ENCODE measurements around the gene HMGXB4.

Gene HMGXB4

DNA sequence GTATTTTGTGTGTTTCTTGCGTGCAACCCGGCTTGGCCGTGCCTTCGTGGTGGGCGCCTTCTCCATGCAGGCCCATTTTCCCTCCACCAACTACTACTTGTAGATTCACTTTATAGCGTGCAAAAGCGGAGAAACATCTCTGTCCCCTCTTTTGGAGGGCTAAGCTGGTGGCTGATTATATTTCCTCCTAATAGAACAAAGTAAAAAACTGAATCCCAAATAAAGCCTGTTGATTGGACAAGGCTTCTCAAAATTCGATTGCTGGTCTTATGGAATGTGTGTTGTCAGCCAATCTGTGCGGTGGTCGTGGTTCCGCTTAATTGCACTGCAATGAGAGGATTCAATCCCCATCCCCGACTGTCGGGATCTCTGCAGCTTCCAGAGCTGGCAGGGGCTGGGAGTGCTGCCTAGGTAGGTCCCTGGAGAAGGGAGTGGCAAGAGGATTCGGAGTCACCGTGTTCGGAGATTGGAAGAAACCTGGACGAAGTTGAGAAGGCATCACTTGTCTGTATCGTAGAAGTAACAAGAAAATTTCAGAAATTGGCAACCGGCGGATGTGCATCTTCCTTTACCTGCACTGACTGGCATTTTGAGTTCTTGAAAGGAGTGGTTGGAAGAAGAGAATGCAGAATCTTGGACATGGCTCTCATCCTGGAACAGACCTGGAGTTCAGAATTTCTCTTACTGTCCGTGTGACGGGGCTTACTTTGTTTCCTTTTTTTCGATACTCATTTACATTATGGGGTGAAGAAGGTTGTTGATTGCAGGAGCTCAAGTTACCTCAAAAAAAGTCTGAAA, 1.1 kb downstream of the HMGXB4 start:
- FAIRE-seq: no peak

DNA sequence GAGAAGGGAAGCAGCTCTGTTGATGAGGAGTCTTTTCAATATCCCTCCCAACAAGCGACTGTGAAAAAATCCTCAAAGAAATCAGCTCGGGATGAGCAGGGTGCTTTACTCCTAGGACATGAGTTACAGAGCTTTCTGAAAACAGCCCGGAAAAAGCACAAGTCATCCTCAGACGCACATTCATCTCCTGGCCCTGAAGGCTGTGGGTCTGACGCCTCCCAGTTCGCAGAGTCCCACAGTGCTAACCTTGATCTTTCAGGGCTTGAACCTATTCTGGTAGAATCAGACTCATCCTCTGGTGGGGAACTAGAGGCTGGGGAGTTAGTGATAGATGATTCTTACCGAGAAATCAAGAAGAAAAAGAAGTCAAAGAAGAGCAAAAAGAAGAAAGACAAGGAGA, 7.7 kb downstream of the HMGXB4 start:
- FAIRE-seq: no peak

DNA sequence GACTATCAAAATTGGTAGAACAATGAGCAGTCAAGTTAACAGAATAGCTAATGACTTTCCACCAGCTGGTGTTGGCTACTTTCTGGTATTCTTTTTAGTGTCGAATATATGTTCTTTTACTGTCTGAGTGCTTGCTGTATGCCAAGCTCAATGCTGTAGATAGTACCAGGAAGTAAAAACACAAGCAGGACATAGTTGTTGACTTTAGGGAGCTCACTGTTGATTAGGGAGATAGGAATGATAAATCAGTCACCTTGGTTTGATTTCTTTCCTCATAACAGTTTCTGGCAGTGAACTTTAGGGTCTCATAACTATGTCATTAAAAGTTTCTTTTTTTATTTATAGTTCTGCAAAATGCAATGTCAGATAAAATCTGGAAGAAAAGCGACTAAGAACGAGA, 9.0 kb downstream of the HMGXB4 start:
- FAIRE-seq: no peak

DNA sequence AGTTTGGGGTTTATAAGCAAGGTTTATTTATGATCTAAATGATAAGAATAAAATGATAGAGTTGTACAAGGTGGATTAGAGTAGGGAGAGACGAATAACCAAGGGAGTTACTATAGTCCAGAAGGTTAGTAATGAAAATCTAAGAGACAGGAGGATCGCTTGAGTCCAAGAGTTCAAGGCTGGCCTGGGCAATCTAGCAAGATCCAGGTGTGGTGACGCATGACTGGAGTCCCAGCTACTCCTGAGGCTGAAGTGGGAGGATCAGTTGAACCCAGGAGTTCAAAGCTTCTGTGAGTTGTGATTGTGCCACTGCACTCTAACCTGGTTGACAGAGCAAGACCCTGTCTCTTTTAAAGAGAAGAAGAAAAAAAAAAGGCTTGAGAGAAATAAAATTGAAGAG, 12.3 kb downstream of the HMGXB4 start:
- FAIRE-seq: no peak

DNA sequence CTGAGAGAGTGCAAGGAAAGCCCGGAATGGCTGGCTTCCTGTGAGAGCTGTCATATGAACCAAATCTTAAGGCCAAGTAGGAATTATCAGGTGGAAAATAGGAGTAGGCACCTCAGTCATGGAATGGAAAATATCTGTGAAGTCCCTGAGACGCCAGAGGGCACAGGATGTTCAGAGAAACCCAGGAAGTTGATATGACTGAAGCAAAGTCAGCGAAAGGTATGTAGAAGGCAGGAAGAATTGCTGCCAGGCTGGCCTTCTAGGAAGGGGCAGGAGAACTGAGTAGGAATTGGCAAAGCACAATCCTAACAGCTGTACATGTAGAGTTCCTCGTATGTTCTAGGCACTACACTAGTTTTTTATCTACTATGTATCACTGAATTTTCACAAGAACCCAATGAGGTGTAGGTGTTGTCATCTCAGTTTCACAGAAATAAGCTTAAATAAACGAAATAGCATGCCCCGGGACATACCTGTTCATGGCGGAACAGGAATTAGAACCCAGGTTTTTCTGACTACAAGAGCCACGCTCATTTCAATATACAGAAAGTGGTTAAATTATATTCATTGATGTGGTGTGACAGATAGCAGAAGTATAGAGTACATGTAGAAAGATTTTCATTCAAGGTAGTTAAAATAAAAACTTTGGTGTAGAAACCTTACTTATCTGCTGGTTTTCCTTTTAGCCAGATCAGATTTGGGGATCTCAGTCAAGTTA, 17.0 kb downstream of the HMGXB4 start:
- FAIRE-seq: no peak

DNA sequence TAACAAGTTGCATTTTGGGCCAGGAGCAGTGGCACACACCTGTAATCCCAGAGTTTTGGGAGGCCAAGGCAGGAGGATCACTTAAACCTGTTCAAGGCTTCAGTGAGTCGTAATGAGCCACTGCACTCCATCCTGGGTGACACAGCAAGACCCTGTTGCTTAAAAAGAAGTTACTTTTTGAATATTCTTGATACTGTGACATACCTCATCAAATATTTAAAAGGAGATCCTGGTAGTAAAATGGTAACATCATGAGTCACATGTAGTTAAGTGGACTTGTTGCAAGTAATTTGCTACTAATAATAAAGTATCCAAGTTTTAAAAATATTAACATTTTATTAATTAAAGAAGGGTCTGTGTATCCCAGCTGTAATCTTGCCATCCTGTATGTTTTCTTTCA, 18.3 kb downstream of the HMGXB4 start:
- FAIRE-seq: no peak

DNA sequence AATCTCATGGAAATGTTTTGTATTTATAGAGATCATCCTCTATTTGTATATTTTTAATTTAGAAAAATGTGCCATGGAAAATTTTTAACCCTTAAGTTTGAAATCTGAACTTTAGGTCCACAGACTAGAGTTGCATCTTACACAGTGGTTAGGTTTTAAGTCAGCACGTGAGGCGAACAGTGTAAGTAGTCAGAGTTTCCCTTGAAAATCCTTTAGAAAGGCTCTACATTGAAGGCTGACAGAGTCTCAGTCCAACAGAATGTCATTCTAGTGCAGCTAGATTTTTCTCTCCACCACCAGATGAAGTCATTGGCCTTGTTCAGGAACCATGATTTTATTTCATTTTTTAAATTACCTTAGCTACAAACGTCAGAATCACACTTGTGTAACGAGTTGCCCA, 18.7 kb downstream of the HMGXB4 start:
- FAIRE-seq: no peak

DNA sequence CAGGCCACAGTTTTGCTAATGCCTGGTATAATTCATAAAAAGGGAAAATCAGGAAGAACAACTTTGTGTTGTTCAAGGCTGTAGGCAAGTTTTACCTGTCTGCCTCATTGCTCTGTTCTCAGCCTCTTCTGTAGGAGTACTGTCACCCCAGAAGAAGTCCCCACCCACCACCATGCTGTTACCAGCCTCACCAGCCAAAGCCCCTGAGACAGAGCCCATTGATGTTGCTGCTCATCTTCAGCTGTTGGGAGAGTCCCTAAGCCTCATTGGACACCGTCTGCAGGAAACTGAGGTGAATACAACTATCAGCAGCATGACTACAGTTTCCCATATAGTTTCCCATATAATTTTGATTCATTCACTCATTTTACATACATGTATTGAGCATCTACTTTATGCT, 30.8 kb downstream of the HMGXB4 start:
- no peak for FAIRE-seq

DNA sequence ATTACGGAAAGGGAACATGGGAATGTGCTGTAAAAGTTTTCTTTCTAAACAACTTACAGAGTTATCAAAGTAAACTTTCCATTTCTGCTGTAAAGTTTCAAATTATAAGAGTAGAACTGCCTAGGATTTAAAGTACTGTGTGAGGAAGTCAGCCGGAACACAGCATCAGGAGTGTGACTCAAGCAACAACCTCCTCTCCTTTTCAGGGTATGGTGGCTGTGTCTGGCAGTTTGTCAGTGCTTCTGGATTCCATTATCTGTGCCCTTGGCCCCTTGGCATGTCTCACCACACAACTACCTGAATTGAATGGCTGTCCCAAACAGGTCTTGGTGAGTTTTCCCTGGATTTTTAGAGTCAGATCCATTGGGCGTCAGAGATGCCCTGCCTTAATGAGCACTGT, 35.5 kb downstream of the HMGXB4 start:
- no peak for FAIRE-seq

DNA sequence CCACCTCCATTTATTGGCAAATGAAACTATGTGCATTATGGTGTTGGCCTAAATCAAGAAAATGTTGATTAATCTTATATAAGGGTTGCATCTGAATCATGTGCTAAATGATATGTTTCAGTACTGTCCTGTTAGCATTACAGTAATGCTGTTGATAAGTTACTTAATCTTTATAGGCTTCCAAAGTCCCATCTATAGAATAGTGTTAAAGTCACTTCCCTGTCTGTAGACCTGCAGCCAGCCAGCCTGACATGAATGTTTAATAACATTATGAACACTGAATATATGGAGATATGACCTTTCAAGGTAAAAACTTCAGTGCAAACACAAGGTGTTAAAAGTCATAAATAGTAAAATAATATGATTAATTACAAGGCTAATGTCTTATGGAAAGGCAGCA, 38.8 kb downstream of the HMGXB4 start:
- FAIRE-seq: no peak

DNA sequence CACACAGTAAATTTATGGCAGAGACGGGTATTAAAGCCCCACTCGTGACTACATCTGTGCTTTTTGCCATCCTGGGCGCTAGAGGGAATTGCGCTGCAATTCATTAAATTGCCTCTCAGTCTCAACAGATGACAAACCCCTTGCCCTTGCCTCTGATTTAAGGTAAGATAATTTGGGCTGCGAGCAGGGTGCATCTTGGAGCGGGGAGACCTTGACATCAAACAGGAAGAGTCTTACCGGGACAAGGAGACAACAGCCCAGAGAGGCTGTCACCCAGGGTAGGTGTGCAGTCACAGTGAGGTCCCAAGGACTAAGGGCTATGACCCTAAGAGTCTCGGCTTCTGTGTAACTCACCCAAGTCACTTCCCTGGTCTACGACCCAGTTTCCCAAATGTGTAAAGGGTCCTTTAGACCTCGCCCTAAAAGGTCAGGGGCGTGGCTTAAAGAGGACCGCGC, 42.0 kb downstream of the HMGXB4 start:
- no peak for FAIRE-seq

DNA sequence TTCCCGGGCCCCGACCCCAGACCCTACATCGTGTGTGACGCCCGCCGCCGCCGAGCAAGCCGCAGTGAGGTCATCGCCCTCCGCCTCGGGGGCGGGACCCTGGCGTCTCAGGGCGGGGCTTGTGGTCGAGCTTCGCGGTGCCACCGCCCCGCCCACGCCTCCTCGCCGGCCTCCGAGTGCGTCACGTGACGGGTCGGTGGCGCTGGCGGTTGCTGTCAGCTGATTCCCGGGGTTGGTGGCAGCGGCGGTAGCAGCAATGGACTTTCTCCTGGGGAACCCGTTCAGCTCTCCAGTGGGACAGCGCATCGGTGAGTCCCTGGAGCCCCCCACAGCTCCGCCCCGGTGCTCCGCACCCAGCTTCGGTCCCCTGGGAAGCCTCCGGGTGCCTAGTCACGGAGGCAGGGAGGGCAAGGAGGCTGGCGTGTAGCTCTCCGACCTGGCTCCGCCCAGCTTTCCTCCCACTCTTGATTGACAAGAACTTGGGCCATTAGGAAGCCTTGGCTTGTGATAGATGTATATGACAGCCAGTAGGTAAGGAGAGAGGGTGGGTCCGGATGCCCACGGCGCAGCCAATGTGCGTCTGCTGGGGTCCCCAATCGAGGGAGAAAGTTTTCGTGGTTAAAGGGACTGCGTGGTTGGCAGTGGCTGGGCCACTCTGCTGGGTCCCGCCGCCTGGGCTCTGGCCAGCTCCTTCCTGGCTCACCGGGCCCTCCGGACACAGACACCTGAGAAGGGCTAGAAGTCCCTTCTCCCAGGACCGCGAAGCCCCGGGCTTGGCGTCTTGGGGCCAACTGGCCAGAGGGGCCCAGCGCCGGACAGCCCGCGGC, 42.6 kb downstream of the HMGXB4 start, which contains the start of gene TOM1:
TSS of gene TOM1 (plus strand) at position 222 of the 827 bp plus-strand sequence. CDS start at position 257, 35 bp downstream.
- peak; percentile 86 for FAIRE-seq

DNA sequence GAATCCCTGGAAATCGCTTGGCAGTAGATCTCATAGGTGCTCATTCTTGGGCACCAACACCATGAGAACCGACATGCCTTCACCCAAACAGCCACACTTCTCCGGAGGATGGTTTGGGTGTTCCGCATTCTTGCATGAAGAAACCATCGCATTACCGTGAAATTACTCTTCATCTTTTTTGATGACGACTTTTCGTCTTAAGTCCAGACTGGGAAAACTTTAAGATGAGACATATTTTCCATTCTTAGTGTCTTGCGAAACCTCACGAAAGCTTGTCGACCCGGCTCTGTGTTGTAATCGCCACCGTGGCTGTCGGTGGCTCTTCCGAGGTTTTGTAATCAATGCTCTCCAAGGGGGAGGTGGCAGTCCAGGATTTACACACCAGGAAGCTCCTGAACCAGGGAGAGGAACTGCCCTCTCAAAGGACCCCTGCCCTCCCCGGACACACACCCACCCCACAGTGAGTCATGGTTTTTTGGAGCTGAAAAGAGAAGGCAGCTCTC, 44.1 kb downstream of the HMGXB4 start:
- FAIRE-seq: no peak

DNA sequence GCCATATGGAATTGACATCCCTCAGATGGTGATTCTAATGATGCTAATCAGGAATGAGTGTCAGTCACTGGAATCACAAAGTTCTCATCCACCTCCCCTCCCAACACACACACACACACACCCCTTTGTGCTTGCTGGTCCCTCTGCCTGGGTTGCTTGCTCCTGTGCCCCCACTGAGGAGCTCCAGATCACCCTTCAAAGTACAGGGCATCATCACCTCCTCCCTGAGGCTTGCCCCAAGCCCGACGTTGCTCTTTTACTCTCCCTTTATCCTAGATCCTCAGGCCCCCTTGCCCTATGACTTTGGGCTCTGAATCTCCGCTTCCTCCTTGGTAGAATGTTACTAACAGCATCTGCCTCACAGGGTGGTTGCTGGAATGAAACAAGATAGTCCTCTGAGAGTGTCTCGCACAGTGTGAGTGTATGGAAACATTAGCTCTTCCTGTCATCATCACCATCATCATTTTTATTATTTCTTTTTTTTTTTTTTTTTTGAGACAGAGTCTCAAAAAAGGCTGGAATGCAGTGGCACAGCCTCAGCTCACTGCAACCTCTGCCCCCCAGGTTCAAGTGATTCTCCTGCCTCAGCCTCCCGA, 45.8 kb downstream of the HMGXB4 start:
- FAIRE-seq: no peak

DNA sequence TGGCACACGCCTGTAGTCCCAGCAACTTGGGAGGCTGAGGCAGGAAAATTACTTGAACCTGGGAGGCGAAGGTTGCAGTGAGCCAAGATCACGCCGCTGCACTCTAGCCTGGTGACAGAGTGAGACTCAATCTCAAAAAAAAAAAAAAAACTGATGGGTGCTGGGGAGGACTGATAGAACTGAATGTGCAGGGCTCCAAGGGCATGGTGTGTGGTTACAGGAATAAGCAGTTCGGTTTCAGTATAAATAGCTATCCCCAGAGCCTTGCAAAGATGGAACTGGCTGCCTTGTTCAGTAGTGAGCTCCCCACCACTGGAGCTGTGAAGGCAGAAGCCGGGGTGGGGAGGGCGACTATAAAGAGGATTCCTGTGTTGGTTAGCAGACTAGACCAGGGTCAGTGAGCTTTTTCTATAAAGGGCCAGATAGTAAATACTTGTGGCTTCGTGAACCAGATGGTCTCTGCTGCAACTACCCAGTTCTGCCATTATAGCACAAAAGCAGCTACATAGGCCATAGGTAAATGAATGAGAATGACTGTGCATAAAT, 48.3 kb downstream of the HMGXB4 start:
- FAIRE-seq: no peak

DNA sequence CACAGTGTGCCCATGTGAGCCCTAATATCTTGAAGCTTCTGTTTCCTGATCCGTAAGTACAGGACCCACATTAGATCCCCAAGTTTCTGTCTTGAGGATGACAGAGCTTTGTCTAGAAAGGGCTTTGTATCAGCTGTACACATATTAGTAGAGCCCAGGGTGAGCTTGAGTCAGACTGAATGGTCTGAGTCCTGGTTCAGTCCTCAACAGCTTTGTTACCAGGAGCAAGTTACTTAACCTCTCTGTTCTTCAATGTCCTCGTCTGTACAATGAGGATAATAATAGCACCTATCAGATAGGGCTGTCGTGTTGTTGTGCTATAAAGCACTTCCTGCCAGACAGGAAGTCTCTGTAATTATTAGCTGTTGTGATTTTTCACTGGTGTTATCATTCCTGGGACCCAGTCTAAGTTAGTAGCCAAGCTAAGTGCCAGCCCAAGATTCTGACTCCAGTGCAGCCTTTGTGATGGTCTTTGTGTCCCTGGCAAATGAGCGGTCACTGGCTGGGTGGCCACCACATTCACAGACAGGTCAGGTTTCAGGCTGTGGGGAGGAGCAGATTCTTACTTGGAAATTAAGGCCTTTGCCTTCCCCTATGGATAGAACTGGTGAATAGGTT, 49.2 kb downstream of the HMGXB4 start:
- FAIRE-seq: no peak

DNA sequence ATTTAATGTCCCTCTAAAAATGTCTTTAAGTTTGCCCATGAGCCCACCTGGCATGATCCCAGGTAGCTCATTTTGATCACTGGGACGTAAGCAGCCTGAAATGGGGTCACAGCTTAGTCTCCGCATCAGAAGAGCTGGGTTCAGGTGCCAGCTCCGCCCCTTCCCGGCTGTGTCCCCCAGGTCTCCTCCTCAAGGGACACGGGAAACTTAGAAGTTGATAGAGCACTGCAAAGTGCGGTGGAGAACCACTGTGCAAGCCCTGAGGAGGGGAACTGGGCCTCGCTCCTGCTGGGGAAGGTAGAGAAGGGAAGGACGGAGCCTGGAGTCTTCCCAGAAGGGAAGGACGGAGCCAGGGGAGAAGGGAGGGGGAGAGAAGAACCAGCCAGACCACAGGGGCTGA, 50.1 kb downstream of the HMGXB4 start:
- FAIRE-seq: no peak

DNA sequence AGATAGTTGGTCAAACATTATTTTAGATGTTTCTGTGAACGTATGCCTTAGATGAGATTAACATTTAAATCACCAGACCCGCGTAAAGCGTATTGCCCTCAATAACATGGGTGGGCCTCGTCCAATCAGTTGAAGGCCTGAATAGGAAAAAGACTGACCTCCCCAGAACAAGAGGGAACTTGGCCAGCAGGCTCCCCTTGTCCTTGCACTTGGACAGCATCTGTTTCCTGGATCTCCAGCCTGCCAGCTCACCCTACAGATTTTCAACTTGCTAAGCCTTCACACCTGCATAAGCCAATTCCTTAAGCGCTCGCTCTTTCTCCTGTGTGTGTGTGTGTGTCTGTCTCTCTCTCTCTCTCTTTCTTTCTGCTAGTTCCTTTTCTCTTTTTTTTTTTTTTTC, 50.6 kb downstream of the HMGXB4 start:
- FAIRE-seq: no peak

DNA sequence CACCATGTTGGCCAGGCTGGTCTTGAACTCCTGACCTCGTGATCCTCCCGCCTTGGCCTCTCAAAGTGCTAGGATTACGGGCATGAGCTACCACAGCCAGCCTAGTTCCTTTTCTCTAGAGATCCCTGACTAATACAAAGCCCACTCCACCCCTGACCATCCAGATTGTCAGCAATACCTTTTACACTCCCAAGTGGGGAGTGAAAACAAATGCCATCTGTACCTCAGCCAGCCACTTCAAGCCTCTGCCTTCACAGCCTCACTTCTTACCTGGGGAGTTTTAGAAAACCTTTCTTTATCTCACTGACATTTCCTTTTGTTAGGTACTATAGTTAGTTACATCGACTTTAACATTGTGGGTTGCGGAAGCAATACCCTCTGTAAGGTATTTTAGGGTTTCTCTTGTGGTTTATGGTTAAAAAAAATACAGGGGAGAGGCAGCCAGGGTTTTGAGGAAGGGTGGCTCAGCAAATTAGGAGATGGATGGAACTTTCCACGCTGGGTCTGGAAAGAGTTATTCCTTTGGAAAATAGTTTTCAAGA, 51.3 kb downstream of the HMGXB4 start:
- FAIRE-seq: no peak

DNA sequence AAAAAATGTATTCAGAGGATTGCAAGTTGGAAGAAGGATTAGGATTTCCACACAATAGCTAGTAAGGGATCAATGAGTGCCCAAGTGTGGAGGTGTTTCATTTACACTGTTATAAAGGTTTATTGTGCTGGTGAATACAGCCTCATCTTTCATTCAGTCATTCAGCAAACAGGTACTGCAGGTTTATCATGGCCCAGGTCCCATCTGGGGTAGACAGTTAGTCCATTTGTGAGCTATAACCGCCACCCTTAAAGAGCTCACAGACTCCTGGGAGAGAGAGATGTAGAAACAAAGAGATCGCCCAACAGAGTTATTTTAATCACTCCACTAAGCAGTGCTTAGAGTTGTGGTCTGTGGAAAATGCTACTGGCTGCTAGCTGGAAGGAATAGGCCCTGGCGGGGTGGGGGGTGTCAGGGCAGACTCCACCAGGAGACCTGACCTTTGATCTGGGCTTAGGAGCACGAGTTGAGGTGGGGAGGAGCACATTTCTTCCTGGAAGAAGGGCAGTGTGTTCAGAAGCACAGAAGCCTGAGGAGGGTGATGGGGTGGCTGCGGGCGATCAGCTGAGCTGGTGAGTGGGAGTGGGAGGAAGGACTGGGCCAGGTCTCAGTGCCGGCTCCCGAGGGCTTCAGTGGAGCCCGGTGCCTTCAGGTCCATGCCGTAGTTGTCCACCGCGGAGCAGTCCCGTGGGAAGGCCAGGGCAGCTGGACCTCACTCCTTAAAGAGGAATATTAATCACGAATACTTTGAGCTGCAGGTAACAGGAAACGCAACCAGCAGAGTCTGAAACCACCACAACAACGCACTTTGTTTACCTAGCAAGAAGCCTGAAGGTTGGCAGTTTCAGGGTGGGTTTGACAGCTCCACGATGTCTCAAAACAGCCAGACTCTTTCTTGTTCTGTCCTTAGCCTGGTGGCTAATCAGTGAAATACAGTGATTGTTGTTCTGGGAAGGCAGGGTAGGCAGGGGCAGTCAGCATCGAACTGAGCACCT, 53.6 kb downstream of the HMGXB4 start:
- no peak for FAIRE-seq
